DMS79 (cell line): Measurements from ENCODE around the gene DCK.
"Not testable (repeated sequence)": the region's sequence is repeated elsewhere in the genome, so short reads cannot be mapped to it uniquely, and the experiment has no call there.

ENCODE experiments used
- DNase-seq: peaks from one replicate; lab custom pipeline; 2025; lab: John Stamatoyannopoulos, UW

DCK gene

GRCh38 chr4:70993181-70994068 lies at the start of gene DCK:
DCK (plus strand) TSS chr4:70993649; CDS start chr4:70993836, 187 bp downstream.
- DNase-seq: peak; percentile 76

DNA sequence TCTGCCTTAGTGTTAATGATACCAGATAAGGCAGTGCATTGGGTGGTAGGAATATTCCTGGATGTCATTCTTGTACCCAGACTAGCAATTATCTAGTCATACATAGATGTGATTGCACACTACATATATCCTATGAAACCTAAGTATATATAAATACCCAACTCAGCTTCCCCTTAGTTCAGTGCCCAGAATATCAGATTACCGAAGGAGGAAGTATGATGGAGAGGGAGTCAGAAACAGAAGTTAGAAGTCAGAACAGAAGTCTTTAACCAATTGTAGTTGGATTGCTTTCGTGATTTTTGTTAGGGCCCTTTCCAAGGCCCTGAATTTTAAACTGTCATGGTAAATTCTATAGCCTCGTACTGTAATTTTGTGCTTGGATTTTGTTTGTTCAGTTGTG lies 48.4 kb upstream of the DCK start:
- no peak for DNase-seq

GRCh38 chr4:70945452-70946055 lies 47.9 kb upstream of the DCK start:
- DNase-seq: no peak

DNA sequence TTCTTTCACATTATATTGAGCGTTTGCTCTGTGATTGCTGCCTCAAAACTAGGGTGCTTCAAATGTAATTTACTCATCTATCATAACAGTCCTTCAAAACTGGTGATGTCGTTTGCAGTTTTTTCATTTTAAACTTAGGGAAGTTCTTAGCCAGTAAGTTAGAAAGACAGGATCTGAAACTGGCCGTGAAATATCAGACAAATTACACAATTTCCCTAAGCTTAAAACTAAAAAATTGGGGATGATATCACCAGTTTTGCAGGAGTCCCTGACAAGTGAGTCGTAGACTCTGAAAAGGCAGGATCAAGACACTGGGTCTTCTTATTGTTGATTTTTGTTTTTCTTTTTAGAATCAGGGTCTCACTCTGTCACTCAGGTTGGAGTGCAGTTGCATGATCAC lies 46.5 kb upstream of the DCK start:
- no peak for DNase-seq

DNA sequence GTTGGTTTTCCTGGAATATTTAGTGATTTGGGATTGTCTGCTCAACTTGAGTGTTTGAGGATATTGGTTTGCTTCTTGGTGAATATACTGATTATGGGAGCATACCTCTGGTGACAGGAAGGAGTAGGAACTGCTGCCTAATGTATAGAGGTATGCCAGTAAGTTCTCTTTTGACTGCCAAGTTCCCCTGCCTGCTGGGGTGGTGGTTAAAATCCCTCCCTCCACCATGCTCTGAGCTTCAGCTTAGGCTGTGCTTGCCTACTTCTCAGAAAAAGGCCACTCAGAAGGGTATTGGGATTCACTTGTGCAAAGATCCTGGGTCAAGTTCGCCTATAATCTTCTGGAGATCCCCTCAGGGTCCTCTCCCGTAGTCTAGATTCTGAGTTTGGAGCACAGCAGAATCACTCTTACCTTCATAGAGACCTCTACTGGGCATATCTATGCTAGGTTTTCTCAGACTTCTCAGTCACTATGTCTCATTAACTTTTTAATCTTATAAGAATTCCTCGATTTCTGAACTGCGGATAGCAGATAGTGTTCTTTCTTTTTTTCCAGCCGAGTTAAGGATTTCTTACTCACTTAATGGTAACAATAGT lies 44.7 kb upstream of the DCK start:
- no peak for DNase-seq

DNA sequence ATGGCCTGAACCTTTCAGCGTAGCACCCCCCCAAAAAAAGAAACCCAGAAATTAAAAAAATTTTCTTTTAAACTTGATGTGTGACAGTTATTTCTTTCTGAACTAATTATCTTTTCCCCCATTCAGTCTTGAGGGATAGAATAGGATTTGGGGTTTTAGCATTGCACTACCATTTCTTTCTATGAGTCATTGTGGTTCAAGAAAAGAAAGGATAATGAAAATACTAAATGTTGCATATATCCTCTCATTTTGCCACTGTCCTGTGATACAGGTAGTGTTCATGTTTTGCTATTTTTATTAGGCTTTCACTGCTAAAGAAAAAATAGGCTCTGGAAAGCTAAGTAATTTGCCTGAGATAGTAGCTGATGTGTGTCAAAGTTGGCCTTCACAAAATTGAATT lies 39.4 kb upstream of the DCK start:
- no peak for DNase-seq

DNA sequence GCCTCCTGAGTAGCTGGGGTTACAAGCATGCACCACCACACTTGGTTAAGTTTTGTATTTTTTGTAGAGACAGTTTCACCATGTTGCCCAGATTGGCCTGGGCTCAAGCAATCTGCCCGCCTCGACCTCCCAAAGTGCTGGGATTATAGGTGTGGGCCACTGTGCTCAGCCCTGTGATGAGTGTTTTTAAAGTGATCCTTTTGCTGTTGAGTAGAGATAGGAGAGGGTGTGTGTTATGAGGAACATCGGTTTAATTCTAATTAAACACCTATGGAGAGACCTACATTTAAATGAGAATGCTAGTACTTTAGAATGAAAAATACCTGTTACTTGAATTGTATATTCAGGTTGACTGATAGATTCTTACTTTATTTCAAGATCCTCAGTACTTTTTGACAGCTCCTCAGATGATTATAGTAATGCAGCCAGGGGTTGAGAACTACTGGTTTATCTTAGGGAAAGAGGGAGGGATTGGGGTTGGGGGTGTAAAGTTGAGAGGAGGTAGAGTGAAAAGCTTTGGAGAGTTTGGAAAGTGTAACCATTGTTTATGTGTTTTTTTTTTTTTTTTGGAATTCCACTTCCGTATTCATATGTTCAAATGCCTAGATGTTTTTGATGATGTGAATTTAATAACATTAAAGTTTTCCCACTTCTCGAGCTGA lies 36.8 kb upstream of the DCK start:
- no peak for DNase-seq

GRCh38 chr4:70958681-70959080 lies 34.8 kb upstream of the DCK start:
- DNase-seq: no peak

- no peak for DNase-seq
These were observed 24.4 kb upstream of the DCK start for GRCh38 chr4:70969076-70969475.

DNA sequence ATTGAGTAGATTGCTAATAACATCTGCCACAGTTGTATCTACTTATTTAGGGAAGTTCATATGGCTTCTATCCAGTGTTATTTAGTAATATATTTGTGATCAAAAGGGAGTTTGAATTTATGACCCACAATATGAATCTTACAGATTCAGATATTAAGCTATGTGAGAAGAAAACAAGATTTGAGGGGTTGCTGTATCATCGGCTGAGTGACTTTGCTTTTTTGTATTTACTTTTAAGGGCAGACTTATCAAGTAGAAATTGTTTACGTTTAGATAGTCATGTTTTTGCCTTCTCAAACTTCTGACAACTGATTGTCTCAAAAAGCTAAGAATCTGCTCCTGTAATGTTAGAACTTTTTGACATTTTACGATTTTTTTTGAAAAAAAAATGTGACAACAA lies 17.2 kb upstream of the DCK start:
- DNase-seq: no peak

GRCh38 chr4:70979445-70980008 lies 13.9 kb upstream of the DCK start:
- DNase-seq: no peak

DNA sequence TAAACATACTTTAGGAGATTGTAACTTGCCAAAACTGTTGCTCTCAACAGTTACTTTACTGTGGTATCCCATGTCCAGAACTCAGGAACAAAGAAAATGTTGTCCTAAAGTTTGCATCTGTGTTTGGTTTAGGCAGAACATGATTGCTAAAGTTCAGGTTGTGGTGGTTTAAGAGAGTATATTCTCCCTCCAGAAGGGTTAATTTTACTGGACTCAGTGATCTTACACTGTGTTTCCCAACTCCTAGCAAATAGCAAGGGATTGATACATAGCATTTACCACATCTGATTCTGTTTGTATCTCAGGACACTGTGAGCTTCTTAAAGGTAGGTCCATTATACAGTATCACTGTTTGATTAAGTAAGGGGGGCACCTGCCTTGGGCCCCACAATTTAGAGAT lies 13.3 kb upstream of the DCK start:
- DNase-seq: no peak

DNA sequence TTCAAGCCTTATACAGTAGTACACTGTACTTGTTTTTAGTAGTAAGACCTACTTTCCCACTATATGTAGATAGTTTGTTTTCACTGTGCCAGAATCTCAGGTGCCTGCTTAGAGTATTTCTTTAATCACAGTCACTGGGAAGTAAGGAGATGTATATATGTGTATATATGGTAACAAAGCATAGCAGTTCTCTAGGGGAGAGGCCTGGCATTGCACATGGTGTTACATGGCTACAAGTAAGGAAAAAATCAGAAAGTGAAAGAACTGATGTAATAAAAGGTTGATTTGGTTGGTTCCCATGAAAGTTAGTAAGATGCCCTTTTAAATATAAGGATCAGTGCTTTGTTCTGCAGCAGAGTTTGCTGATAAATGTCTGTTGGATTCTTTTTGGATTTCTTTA lies 9.3 kb upstream of the DCK start:
- DNase-seq: no peak

GRCh38 chr4:70984589-70984988 lies 8.9 kb upstream of the DCK start:
- DNase-seq: no peak

DNA sequence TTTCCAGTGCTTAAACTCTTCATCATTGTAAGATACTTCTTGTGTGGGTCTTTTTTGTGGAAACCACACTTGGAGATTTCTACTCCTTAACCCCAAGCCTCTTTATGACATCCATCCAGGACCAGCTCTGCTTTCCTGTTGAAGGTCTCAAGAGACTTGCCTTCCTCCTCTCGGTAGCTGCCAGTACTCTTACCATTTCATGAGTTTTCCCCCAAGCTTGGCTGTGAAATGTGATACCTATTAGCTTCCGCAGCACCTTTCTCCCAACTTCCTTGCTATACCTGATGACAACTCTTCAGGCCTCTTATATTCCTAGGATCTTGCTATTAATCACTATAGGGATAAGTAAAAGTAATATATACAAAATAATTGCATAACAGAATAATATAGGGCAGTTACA lies 1.9 kb upstream of the DCK start:
- DNase-seq: no peak

GRCh38 chr4:70992391-70992881 lies 1.0 kb upstream of the DCK start:
- DNase-seq: no peak

DNA sequence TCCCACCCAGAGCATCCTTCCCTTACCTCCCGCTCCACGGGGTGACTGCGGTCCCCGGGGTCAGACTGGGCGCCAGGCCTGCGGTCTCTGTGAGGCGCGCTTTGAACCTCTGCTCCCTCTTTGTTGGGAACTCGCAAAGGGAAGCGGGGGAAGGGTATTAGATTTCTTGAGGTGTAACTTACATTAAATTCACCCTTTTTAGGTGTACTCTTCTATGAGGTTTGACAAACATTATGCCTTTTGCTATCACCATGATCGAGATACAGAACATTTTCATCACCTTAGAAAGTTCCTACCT lies 569 bp downstream of the DCK start:
- no peak for DNase-seq

GRCh38 chr4:70994387-70995099 lies 1.1 kb downstream of the DCK start:
- DNase-seq: no peak

GRCh38 chr4:70996018-70996360 lies 2.5 kb downstream of the DCK start:
- no peak for DNase-seq

DNA sequence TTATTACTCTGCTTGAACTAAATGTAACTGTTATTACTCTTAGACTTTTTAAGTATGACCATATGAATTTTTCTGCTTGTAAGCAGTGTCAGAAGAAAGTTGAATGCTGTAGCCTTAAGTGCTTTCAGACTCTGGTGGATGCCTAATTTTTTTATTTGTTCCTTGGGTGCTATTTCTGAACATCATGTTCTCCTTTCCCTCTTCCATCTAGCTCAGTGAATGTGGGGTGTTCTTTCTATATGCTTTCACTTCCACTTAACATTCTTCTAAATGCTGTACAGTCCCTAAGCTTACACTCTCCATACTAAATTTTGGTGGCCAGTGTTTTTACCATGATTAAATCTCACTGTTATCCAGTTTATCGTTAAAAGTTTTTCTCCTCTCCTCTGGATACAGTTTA lies 3.6 kb downstream of the DCK start:
- no peak for DNase-seq

DNA sequence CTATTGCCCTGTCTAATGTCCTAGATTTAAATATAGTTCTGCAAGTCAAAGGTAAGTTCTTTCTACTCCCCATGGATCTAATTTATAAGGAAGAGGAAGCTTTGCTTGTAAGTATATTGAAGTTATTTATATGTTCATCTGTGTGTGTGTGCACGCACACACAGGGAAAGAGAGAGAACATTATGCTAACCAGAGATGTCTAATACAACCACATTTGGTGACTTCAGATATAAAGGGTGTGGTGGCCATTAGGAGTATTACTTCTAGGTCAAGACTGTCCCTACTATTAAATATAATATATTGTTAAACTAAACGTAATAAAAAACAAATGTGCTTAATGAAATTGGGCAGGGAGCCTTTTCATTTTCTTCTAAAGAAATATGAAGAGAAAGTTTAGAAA lies 4.1 kb downstream of the DCK start:
- DNase-seq: no peak

- not testable (repeated sequence) for DNase-seq
These were observed 6.2 kb downstream of the DCK start for GRCh38 chr4:70999639-71000038.
